ENCODE data around the gene CACFD1.

DNA sequence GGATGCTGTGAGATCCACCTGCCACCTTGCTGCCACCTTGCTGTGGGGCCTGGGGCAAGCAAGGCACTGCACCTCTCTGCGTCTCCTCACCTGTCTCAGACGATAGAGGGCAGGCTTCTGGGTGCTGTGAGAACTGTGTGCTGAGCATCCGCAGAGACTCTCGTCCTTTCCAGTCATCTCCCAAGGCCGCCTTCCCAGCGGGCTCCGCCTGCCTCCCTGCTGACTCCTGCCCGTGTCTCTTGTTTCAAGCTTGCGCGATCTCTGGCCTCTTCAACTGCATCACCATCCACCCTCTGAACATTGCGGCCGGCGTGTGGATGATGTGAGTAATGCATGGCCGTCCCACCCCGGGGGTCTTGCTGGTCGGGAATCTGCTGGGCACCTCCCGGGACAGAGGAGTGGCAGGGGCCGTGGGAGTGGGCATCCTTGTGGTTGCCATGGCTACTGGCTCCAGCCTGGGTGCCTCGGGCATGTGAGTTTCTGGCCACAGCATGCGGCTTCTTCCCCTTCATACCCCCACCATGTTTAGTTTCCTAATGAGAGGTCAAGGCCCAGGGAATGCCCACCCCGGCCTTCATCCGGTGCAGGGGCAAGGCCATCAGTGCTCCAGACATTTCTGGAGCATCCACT lies 3.6 kb downstream of the CACFD1 start:
- TF ChIP-seq, protein P1, sequence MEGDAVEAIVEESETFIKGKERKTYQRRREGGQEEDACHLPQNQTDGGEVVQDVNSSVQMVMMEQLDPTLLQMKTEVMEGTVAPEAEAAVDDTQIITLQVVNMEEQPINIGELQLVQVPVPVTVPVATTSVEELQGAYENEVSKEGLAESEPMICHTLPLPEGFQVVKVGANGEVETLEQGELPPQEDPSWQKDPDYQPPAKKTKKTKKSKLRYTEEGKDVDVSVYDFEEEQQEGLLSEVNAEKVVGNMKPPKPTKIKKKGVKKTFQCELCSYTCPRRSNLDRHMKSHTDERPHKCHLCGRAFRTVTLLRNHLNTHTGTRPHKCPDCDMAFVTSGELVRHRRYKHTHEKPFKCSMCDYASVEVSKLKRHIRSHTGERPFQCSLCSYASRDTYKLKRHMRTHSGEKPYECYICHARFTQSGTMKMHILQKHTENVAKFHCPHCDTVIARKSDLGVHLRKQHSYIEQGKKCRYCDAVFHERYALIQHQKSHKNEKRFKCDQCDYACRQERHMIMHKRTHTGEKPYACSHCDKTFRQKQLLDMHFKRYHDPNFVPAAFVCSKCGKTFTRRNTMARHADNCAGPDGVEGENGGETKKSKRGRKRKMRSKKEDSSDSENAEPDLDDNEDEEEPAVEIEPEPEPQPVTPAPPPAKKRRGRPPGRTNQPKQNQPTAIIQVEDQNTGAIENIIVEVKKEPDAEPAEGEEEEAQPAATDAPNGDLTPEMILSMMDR (IDR thresholded peaks at IDR 0.05), result peak; percentile 51
- TF ChIP-seq ZFX (IDR thresholded peaks at IDR 0.05; ENCODE audit: borderline replicate concordance), result no peak
